ENCODE data around the gene ADAMTS2.

ADAMTS2 gene

GRCh38 chr5:179061025-179061424 lies 284.2 kb downstream of the ADAMTS2 start:
- H3K79me2 ChIP-seq (ENCODE audit: insufficient read depth, low read length): no peaks in the 10 kb centered on the region
- H3K9me3 ChIP-seq (ENCODE audit: insufficient read depth, low read length, severe bottlenecking): no peaks in the 10 kb centered on the region
- TF ChIP-seq CTCF (IDR thresholded peaks at IDR 0.05; ENCODE audit: borderline replicate concordance, extremely low read depth, low read length, poor library complexity, severe bottlenecking) (no peak), EZH2 (IDR thresholded peaks at IDR 0.05; ENCODE audit: borderline replicate concordance, low read depth, low read length, severe bottlenecking) (no peak)
- no peaks in the 10 kb centered on the region for H3K36me3 ChIP-seq (ENCODE audit: insufficient read depth, low read length)
- H3K27me3 ChIP-seq (ENCODE audit: insufficient read depth, low read length, poor library complexity): no peaks in the 10 kb centered on the region
- no peak overlapping the region for H2AFZ ChIP-seq (ENCODE audit: low read depth, low read length)
- H3K27ac ChIP-seq (ENCODE audit: low read length): no peak overlapping the region
- H3K9ac ChIP-seq (ENCODE audit: low read depth, low read length): no peak overlapping the region
- no peak for DNase-seq
- no peaks in the 10 kb centered on the region for H4K20me1 ChIP-seq (ENCODE audit: insufficient read depth, low read length)
- no peak for ATAC-seq (ENCODE audit: insufficient read depth, low read depth)
- H3K4me1 ChIP-seq (ENCODE audit: insufficient read depth, low read length): no peaks in the 10 kb centered on the region
- no peak overlapping the region for H3K4me2 ChIP-seq (ENCODE audit: insufficient read depth, low read length)
- H3K4me3 ChIP-seq (ENCODE audit: low read depth in 1 of 2, low read length in 2 of 2): no peak overlapping the region

Measured in DND-41 (cell line).